Activated CD4-positive, alpha-beta T cell treated with anti-CD3 and anti-CD28 coated beads, Interleukin-2, amount 10 ng/mL, durations not matched to agents 24 days and 14 days (primary cell): Measurements from ENCODE around the gene APOL6. TPM values are rescaled to one million over a fixed set of nuclear protein-coding genes. Genes with fewer than 3 reads are reported as not detected.
"Not testable (repeated sequence)": the region's sequence is repeated elsewhere in the genome, so short reads cannot be mapped to it uniquely, and the experiment has no call there.

Source experiments
- DNase-seq: peaks from one replicate; pipeline ENCODE4 v3.0.0; 2022
- H3K27ac Mint-ChIP-seq: one replicate; pipeline ENCODE4 v1.8.0; 2022; ENCODE audit warnings: mild to moderate bottlenecking, mixed read lengths
- H3K27me3 Mint-ChIP-seq: one replicate; pipeline ENCODE4 v1.8.0; 2022; ENCODE audit warnings: mixed read lengths
- H3K36me3 Mint-ChIP-seq: one replicate; pipeline ENCODE4 v1.8.0; 2022; ENCODE audit warnings: low read depth, mild to moderate bottlenecking, mixed read lengths
- H3K4me1 Mint-ChIP-seq: one replicate; pipeline ENCODE4 v1.8.0; 2021; ENCODE audit warnings: mixed read lengths
- H3K4me3 Mint-ChIP-seq: one replicate; pipeline ENCODE4 v1.8.0; 2022; ENCODE audit warnings: mild to moderate bottlenecking, moderate library complexity, mixed read lengths
- H3K9me3 Mint-ChIP-seq: one replicate; pipeline ENCODE4 v1.8.0; 2021; ENCODE audit warnings: mixed read lengths
- intact Hi-C: fragments of 100-400 bp; cut with micrococcal nuclease; formaldehyde crosslinking; loops from one replicate; pipeline ENCODE4 v1.15.1; 2023
- total RNA-seq: library from RNA; stranded (reverse); gene quantifications from 2 replicates; pipeline ENCODE4 v1.2.3, GENCODE V29; 2022

The APOL6 gene
- total RNA-seq, 1 donor from 2014 or later, result 21.5 TPM

DNA sequence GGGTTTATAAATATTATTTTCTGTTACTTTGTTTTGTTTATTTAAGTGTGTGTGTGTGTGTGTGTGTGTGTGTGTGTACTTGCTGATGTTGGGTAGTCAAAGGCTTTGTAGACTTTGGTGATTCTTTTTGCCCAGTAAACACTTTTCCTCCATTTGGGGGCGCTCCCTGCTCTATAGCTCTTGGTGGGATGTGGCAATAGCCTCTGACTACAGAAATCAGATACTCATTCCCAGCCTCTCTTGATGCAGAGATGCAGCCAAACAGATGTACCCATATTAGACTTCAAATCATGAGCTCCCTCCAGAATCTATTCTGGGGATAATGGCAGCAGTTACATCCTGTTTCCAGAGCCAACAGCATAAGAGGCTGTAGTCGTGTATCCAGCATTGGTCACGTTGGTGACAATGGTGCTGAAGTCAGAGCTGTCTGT is 36.0 kb downstream of the APOL6 start:
- Mint-ChIP-seq H3K27ac (no peak overlapping the region), H3K36me3 (peaks cover 2% of the 10 kb centered on the region), H3K4me3 (no peak overlapping the region), H3K27me3 (peaks cover 4% of the 10 kb centered on the region), H3K9me3 (peaks cover 9% of the 10 kb centered on the region), H3K4me1 (peaks cover 8% of the 10 kb centered on the region)
- intact Hi-C loops, result loop anchor here (5.0 kb wide), 1 partner anchor 57 kb away; no protein-coding TSS in a partner anchor
- DNase-seq, result no peak

DNA sequence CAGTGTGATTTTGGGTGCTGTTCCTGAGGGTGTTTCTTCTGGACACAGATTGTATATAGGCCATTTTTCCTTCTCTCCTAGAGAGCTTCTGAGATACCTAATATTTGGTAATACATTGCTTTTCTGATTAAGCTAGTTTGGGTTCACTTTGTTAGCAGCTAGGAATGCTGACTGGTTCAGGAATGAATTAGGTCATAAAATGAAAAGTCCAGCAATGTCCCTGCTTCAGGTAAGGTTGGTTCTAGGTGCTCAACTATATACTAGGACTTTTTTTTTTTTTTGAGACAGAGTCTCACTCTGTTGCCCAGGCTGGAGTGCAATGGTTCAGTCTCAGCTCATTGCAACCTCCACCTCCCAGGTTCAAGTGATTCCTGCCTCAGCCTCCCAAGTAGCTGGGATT is 36.5 kb downstream of the APOL6 start:
- DNase-seq, result no peak
- H3K4me3 Mint-ChIP-seq, result no peak overlapping the region
- H3K4me1 Mint-ChIP-seq, result peaks cover 4% of the 10 kb centered on the region
- peaks cover 7% of the 10 kb centered on the region for H3K9me3 Mint-ChIP-seq
- intact Hi-C loops, result loop anchor here (5.0 kb wide), 1 partner anchor 57 kb away; no protein-coding TSS in a partner anchor
- peaks cover 4% of the 10 kb centered on the region for H3K27me3 Mint-ChIP-seq
- H3K36me3 Mint-ChIP-seq, result peaks cover 2% of the 10 kb centered on the region
- no peak overlapping the region for H3K27ac Mint-ChIP-seq

- Mint-ChIP-seq H3K27me3 (peaks cover 8% of the 10 kb centered on the region), H3K9me3 (peaks cover 6% of the 10 kb centered on the region), H3K27ac (no peak overlapping the region), H3K36me3 (peaks cover under 1% of the 10 kb centered on the region), H3K4me3 (no peak overlapping the region), H3K4me1 (peaks cover 1% of the 10 kb centered on the region)
- DNase-seq, result no peak
- intact Hi-C loops, result no loop called here
Observed at GRCh38 chr22:35685731-35686130, 37.5 kb downstream of the APOL6 start.

- H3K27me3 Mint-ChIP-seq, result peaks cover 8% of the 10 kb centered on the region
- intact Hi-C loops, result no loop called here
- no peak overlapping the region for H3K4me3 Mint-ChIP-seq
- H3K4me1 Mint-ChIP-seq, result no peaks in the 10 kb centered on the region
- H3K36me3 Mint-ChIP-seq, result no peaks in the 10 kb centered on the region
- no peak for DNase-seq
- H3K27ac Mint-ChIP-seq, result no peak overlapping the region
- peaks cover 4% of the 10 kb centered on the region for H3K9me3 Mint-ChIP-seq
Observed at GRCh38 chr22:35686298-35686697, 38.1 kb downstream of the APOL6 start.

DNA sequence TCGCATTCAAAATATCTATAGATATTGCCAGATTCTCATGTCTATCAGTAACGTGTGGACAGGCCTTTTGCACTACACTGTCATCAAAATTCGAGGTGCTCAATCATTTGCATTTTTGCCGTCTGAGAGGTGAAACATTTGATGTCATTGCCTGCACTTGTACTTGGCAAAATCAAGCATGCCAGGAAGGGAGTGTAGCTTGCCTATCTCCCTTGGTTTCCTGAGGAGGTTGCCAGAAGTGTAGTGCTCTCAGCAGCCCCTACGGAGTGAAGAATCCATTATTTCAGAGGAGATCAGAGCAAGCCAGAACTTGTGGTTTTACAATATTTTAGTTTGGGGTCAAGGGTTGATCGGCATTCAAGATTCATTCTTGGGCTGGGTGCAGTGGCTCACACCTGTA is 39.2 kb downstream of the APOL6 start:
- H3K4me1 Mint-ChIP-seq, result no peaks in the 10 kb centered on the region
- no peak for DNase-seq
- no peaks in the 10 kb centered on the region for H3K9me3 Mint-ChIP-seq
- intact Hi-C loops, result no loop called here
- H3K4me3 Mint-ChIP-seq, result no peak overlapping the region
- no peaks in the 10 kb centered on the region for H3K36me3 Mint-ChIP-seq
- no peak overlapping the region for H3K27ac Mint-ChIP-seq
- H3K27me3 Mint-ChIP-seq, result peaks cover 8% of the 10 kb centered on the region

DNA sequence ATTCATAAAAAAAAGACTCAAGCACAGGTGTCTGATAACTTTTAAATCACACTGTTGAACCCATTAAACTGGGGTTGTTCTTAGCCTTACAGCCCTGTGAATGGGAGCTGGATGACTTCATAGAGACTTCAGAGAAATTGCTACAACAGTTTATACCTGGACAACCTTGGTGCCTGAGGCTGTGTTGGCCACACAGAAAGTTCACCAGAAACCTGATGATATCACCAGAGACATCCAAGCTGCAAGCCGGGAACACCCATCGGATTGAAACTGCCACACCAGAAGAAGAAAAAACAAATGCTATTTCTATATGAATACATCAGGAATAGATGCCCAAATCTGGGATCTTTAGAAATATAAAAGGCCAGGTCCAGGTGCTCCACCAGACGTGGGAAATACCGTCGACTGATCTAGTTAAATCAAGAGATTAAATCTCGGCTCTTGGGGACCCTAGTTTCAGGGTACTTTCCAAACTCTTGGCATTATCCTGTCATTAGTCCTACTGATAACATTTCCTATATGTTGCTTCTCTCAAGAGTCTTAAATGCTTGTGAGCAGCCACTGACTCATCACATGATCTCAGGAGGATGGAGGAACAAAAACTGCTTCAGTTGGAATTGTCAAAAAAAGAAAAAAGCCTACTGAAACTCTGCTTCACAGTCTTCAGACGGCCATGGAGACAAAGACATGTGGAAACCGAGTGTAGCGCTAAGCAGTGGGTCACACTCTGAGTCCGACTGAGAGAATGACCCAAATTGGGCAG is 40.8 kb downstream of the APOL6 start:
- no peak for DNase-seq
- Mint-ChIP-seq H3K9me3 (no peaks in the 10 kb centered on the region), H3K36me3 (no peaks in the 10 kb centered on the region), H3K27me3 (peaks cover 5% of the 10 kb centered on the region), H3K4me3 (no peak overlapping the region), H3K27ac (no peak overlapping the region), H3K4me1 (no peaks in the 10 kb centered on the region)
- intact Hi-C loops, result no loop called here

GRCh38 chr22:35690001-35690400 is 41.8 kb downstream of the APOL6 start:
- H3K9me3 Mint-ChIP-seq, result no peaks in the 10 kb centered on the region
- H3K27ac Mint-ChIP-seq, result no peak overlapping the region
- no peak for DNase-seq
- H3K4me1 Mint-ChIP-seq, result no peaks in the 10 kb centered on the region
- H3K27me3 Mint-ChIP-seq, result peaks cover 5% of the 10 kb centered on the region
- no peaks in the 10 kb centered on the region for H3K36me3 Mint-ChIP-seq
- intact Hi-C loops, result no loop called here
- H3K4me3 Mint-ChIP-seq, result no peak overlapping the region

DNA sequence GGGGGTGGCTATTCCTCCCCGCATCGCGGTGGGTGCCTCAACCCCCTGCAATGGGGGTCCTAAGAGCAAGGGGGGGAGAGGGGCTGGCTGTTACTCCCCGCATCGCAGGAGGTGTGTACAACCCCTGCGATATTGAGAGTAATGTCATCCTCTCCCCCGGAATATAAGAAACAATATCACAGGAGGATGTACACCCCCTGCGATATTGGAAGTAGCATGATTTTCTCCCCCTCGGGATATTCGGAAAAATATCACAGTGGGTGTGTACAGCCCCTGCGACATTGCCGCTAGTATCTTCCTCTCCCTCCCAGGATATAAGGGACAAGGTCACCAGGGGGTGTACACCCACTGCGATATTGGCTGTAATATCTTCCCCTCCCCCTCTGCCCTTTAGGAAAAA is 47.0 kb downstream of the APOL6 start:
- intact Hi-C loops, result no loop called here
- no peaks in the 10 kb centered on the region for H3K36me3 Mint-ChIP-seq

DNA sequence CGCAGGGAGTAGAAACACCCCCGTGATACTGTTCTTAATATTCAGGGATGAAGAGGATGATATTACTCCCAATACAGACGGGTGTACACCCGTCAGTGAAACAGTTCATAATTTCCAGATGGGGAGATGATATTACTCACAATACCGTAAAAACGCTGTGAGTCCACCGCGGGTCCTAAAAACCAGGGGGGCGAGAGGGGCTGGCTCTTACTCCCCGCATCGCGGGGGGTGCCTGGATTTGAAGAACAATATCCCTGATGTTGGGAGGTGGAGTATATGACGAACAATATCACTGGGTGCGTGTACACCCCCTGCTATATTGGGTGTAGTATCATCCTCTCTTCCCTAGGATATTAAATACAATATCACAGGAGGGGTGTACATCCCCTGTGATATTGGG is 48.9 kb downstream of the APOL6 start:
- H3K9me3 Mint-ChIP-seq, result no peaks in the 10 kb centered on the region
- intact Hi-C loops, result loop anchor here (2.0 kb wide), 1 partner anchor 48 kb away; the partner anchor contains the start of gene APOL6
- no peaks in the 10 kb centered on the region for H3K27me3 Mint-ChIP-seq
- no peaks in the 10 kb centered on the region for H3K36me3 Mint-ChIP-seq
- DNase-seq, result peak; percentile 88
- H3K27ac Mint-ChIP-seq, result no peak overlapping the region
- no peak overlapping the region for H3K4me3 Mint-ChIP-seq
- no peaks in the 10 kb centered on the region for H3K4me1 Mint-ChIP-seq

More for the DNA sequence above, 47.0 kb downstream of the APOL6 start:
- peaks cover 3% of the 10 kb centered on the region for H3K27me3 Mint-ChIP-seq
- peak; percentile 66 for DNase-seq
- no peaks in the 10 kb centered on the region for H3K9me3 Mint-ChIP-seq
- H3K4me3 Mint-ChIP-seq, result no peak overlapping the region
- H3K27ac Mint-ChIP-seq, result no peak overlapping the region
- no peaks in the 10 kb centered on the region for H3K4me1 Mint-ChIP-seq

GRCh38 chr22:35699852-35700251 is 51.6 kb downstream of the APOL6 start:
- intact Hi-C loops, H3K4me1 Mint-ChIP-seq, H3K27ac Mint-ChIP-seq, H3K27me3 Mint-ChIP-seq, H3K9me3 Mint-ChIP-seq, H3K36me3 Mint-ChIP-seq, H3K4me3 Mint-ChIP-seq: not testable (repeated sequence)
- peak; percentile 60 for DNase-seq

DNA sequence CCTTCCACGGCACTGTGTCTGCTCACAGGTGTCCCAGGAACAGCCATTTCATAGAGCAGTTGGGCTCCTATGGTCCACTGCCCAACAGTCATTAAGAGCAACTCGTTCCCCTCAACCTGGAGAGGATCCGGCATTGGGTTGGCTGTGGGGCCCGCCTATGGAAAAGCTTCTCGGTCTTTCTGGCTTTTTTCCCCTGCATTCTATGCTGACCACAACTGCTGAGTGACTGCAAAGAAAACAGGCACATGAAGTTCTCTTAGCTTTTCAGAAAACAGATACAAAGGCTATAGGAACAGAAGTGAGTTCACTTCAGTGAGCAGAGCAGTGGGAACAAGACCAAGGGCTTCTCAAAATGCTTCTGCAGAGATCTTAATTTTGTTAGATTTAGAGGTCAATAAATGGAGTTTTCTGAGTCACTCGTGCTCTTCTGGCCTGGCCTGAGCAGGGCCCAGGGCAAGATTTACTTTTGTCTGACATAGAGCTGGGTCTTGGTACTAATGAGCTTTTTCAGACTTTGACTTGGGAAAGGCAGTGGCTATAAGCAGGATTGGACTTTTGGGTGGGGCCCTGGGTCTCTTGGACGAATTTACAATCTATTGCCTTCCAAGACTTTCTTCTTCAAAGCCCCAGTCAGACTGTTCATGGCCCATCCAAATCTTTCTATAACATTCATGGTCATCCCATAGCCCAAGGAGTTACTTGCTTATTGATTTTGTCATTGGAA is 55.8 kb downstream of the APOL6 start:
- no peaks in the 10 kb centered on the region for H3K36me3 Mint-ChIP-seq

GRCh38 chr22:35705141-35705540 is 56.9 kb downstream of the APOL6 start:
- Mint-ChIP-seq H3K9me3 (no peaks in the 10 kb centered on the region), H3K27ac (no peak overlapping the region), H3K4me3 (no peak overlapping the region), H3K4me1 (no peaks in the 10 kb centered on the region), H3K27me3 (peaks cover 2% of the 10 kb centered on the region), H3K36me3 (no peaks in the 10 kb centered on the region)
- DNase-seq, result no peak
- intact Hi-C loops, result no loop called here

More for the DNA sequence above, 55.8 kb downstream of the APOL6 start:
- H3K9me3 Mint-ChIP-seq, result no peaks in the 10 kb centered on the region
- H3K27ac Mint-ChIP-seq, result no peak overlapping the region
- DNase-seq, result no peak
- H3K4me3 Mint-ChIP-seq, result no peak overlapping the region
- H3K27me3 Mint-ChIP-seq, result no peaks in the 10 kb centered on the region
- intact Hi-C loops, result no loop called here
- H3K4me1 Mint-ChIP-seq, result no peaks in the 10 kb centered on the region

DNA sequence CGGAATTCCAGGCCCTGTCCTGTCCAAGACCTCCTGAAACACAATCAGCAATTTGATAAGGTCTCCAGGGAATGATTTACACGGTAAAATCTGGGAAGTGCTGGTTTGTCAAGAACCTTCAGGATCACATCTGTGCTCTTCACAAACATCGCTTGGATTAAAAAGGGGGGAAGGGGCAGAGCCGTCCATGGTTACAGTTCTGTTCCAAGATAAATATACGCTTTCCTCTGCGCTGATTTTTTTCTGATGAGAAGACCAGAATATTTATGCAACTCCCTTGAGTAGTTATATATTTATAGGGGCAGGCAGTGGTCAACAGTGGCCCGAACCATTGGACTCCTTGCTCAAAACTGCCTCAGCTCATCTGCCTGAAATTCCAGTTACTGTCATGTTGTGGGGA is 60.2 kb downstream of the APOL6 start:
- peaks cover 5% of the 10 kb centered on the region for H3K27me3 Mint-ChIP-seq
- intact Hi-C loops, result no loop called here
- H3K9me3 Mint-ChIP-seq, result peaks cover 6% of the 10 kb centered on the region
- no peaks in the 10 kb centered on the region for H3K4me1 Mint-ChIP-seq
- no peak overlapping the region for H3K27ac Mint-ChIP-seq
- H3K4me3 Mint-ChIP-seq, result no peak overlapping the region
- DNase-seq, result no peak
- H3K36me3 Mint-ChIP-seq, result no peaks in the 10 kb centered on the region

GRCh38 chr22:35708917-35709316 is 60.7 kb downstream of the APOL6 start:
- intact Hi-C loops, result no loop called here
- DNase-seq, result no peak
- Mint-ChIP-seq H3K36me3 (no peaks in the 10 kb centered on the region), H3K27me3 (peaks cover 5% of the 10 kb centered on the region), H3K4me1 (no peaks in the 10 kb centered on the region), H3K27ac (no peak overlapping the region), H3K9me3 (peaks cover 6% of the 10 kb centered on the region), H3K4me3 (no peak overlapping the region)
